ENCODE data around the gene EHMT1.

- TF ChIP-seq CTCF (IDR thresholded peaks at IDR 0.05; ENCODE audit: low read length) (no peak), EZH2 (IDR thresholded peaks at IDR 0.05; ENCODE audit: borderline replicate concordance, low read length) (no peak)
Measured at GRCh38 chr9:137590123-137590468, 28.7 kb upstream of the EHMT1 start.

All from OCI-LY1 (cell line).